HG02840 (cell line): Measurements from ENCODE around the gene B3GALT2.

ENCODE experiments used
- ATAC-seq: cut with Tn5 transposase; IDR thresholded peaks from one replicate; pipeline ENCODE4 v1.9.1; 2021; ENCODE audit warnings: mild to moderate bottlenecking, moderate library complexity, moderate number of reproducible peaks; ENCODE audit not compliant: unreplicated experiment, low FRiP score

Gene B3GALT2

GRCh38 chr1:193183019-193183627 is 3.3 kb downstream of the B3GALT2 start:
- no peak for ATAC-seq

- no peak for ATAC-seq
Measured at GRCh38 chr1:193181985-193182384, 4.4 kb downstream of the B3GALT2 start.

- no peak for ATAC-seq
Measured at GRCh38 chr1:193181536-193181935, 4.9 kb downstream of the B3GALT2 start.

GRCh38 chr1:193179094-193179493 is 7.3 kb downstream of the B3GALT2 start:
- no peak for ATAC-seq

GRCh38 chr1:193176788-193177187 is 9.6 kb downstream of the B3GALT2 start:
- ATAC-seq: no peak

DNA sequence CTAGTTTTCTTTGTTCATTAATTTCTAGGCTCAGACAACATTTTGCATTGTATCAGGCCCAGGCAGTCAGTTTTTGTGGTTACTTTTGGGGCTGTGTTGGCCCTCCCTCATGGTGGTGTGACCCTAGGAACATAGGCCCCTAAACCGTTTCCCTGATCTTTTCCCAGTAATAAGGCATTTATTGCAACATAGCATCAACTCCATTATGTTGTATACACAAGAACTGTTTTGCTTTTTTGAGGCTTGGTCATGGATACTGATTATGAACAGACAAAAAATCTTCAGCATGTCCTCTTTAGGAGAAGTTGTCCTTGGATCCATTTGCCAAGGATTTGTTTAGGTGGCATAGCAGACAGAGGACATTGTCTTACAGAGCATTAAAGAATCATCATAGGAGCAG is 10.3 kb downstream of the B3GALT2 start:
- ATAC-seq: no peak

GRCh38 chr1:193157360-193157759 is 29.1 kb downstream of the B3GALT2 start:
- no peak for ATAC-seq

- no peak for ATAC-seq
Measured at GRCh38 chr1:193156822-193157142, 29.6 kb downstream of the B3GALT2 start.

DNA sequence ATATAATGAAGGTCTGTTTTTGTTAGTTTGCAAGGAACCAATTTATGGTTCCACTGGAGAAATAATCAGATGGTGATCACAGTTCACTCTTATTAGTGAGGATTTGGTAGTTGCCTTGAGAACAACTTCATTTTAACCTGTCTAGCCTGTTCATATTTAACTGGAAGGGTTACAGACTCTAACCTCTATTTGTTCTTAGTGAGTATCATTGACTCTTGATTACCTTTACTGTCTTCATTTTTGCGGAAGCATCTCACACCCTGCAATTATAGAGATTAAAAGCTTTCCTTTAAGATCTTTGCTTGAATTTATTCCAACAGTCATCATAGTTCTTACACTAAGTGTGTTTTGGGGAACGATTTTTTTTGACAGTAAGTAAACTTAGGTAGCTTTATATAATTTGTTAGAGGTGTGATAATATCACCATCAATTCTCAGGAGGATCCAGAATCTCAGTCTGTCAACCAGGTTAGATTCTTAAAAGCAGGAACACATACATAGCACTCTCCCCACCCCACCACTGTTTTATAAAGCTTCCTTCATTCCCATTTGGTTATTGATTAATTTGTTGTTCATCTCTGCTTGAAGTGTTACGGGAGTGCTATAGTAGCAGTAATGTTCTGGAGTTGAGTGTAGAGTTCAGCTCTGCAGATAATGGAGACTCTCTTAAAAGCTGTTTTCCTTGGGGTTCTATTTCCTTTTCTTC is 30.1 kb downstream of the B3GALT2 start:
- no peak for ATAC-seq

GRCh38 chr1:193144999-193145398 is 41.4 kb downstream of the B3GALT2 start:
- no peak for ATAC-seq

DNA sequence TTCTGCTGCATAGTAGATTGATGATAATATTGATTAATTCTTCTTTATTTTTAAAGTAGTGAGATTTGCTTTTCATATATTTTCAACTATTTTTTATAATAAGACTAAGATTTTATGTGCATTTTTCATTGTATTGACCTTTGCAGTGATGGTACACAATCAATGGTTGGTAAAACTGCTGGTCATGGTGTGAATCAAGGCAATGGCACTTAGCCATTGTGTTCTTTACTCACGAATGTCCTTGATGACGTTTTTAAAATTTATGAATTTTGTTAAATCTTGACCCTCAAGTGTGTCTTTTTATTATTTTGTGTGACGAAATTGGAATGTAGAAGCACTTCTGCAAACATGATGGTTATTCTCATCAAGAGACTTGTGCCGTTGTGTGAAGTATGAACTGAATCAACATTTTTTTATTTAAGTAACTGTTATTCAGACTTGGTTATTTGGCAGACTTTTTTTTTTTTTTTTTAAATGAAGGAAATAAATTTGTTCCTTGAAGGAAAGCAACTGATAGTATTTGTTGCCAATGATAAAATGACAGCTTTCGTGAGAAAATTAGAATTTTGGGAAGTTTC is 42.0 kb downstream of the B3GALT2 start:
- no peak for ATAC-seq

DNA sequence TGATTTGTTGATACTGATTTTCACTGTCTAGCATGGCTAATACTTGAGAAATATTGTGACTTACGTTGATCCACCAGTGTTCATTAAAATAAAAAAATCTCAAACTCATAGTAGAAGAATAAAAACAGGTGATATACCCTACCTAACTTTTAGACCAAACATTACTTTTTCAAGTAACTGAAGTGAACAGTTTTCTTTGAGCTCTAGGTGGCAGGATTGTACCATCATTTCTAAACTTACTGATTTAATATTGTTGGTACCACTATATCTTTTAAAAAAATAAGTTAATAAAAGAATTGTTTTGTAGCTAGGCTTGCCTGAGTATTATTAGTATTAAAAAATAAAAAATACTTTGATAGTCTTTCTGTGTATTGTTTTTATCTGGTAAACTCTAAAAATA is 43.1 kb downstream of the B3GALT2 start:
- ATAC-seq: no peak

- ATAC-seq: no peak
Measured at GRCh38 chr1:193142409-193142808, 44.0 kb downstream of the B3GALT2 start.

GRCh38 chr1:193141804-193142203 is 44.6 kb downstream of the B3GALT2 start:
- ATAC-seq: no peak

- ATAC-seq: no peak
Measured at GRCh38 chr1:193140254-193140653, 46.2 kb downstream of the B3GALT2 start.

DNA sequence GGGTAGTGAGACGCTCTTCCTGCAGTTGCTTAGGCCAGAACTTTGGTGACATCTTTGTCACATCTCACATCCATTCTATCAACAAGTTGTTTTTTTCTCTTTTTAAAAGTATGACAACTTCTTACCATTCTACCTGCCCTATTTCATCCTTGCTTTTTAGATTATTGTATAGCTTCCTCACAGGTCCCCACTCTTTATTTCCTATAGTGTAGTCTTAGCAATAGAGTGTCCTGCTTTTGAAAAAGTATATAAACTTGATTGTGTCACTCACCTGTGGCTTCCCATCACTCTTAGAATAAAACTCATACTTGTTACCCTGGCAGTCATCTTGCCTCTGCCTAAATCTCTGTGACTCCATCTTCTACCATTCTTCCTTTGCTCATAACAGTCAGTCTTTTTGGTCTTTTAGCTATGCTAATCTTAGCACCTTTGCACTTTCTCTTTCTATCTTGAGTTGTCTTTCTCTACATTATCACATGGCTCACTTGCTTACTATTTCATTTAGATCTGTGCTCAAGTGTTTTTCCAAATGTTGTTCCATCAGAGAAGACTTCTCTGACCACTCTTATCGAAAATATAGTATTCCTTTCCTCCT is 55.0 kb downstream of the B3GALT2 start:
- no peak for ATAC-seq
